ENCODE measurements around the gene VSTM4.

The VSTM4 gene

GRCh38 chr10:49152037-49152436 lies 36.7 kb upstream of the VSTM4 start:
- H3K36me3 ChIP-seq (ENCODE audit: insufficient read depth, low read length) = no peaks in the 10 kb centered on the region
- H3K4me2 ChIP-seq (ENCODE audit: low read depth, low read length, poor library complexity, severe bottlenecking) = no peak overlapping the region
- no peak overlapping the region for H2AFZ ChIP-seq (ENCODE audit: low read length)
- H3K27me3 ChIP-seq (ENCODE audit: insufficient read depth, low read length, poor library complexity, severe bottlenecking) = no peaks in the 10 kb centered on the region
- H4K20me1 ChIP-seq (ENCODE audit: insufficient read depth, low read length, poor library complexity, severe bottlenecking) = no peaks in the 10 kb centered on the region
- no peaks in the 10 kb centered on the region for H3K79me2 ChIP-seq (ENCODE audit: insufficient read depth, low read length)
- H3K9ac ChIP-seq (ENCODE audit: low read depth, low read length, poor library complexity, severe bottlenecking) = no peak overlapping the region
- no peak overlapping the region for H3K4me3 ChIP-seq (ENCODE audit: low read length, poor library complexity, severe bottlenecking)
- H3K9me3 ChIP-seq (ENCODE audit: insufficient read depth, low read depth, low read length) = peaks cover 6% of the 10 kb centered on the region; the same call in 1 of the 2 replicates
- H3K9me2 ChIP-seq (replicated peaks; ENCODE audit: low read depth, low read length) = no peaks in the 10 kb centered on the region
- peaks cover 13% of the 10 kb centered on the region for H3K4me1 ChIP-seq (ENCODE audit: insufficient read depth, low read length, poor library complexity, severe bottlenecking)
- TF ChIP-seq EZH2phosphoT487 (IDR thresholded peaks at IDR 0.05; ENCODE audit: borderline replicate concordance) = no peak
- no peaks in the 10 kb centered on the region for H3F3A ChIP-seq (ENCODE audit: low read depth)

GRCh38 chr10:49151481-49151880 lies 36.2 kb upstream of the VSTM4 start:
- Histone ChIP-seq H3K79me2 (ENCODE audit: insufficient read depth, low read length) (no peaks in the 10 kb centered on the region), H3K9me2 (replicated peaks; ENCODE audit: low read depth, low read length) (no peaks in the 10 kb centered on the region), H3K9me3 (ENCODE audit: insufficient read depth, low read depth, low read length) (peaks cover 7% of the 10 kb centered on the region; the same call in 1 of the 2 replicates), H3F3A (ENCODE audit: low read depth) (no peaks in the 10 kb centered on the region), H3K27me3 (ENCODE audit: insufficient read depth, low read length, poor library complexity, severe bottlenecking) (no peaks in the 10 kb centered on the region), H3K9ac (ENCODE audit: low read depth, low read length, poor library complexity, severe bottlenecking) (no peak overlapping the region), H3K36me3 (ENCODE audit: insufficient read depth, low read length) (no peaks in the 10 kb centered on the region), H3K4me3 (ENCODE audit: low read length, poor library complexity, severe bottlenecking) (no peak overlapping the region), H4K20me1 (ENCODE audit: insufficient read depth, low read length, poor library complexity, severe bottlenecking) (no peaks in the 10 kb centered on the region), H3K4me1 (ENCODE audit: insufficient read depth, low read length, poor library complexity, severe bottlenecking) (peaks cover 13% of the 10 kb centered on the region), H3K4me2 (ENCODE audit: low read depth, low read length, poor library complexity, severe bottlenecking) (peak overlapping the region; percentile 30), H2AFZ (ENCODE audit: low read length) (no peak overlapping the region)
- TF ChIP-seq EZH2phosphoT487 (IDR thresholded peaks at IDR 0.05; ENCODE audit: borderline replicate concordance) = no peak
- TF ChIP-seq, protein P1, sequence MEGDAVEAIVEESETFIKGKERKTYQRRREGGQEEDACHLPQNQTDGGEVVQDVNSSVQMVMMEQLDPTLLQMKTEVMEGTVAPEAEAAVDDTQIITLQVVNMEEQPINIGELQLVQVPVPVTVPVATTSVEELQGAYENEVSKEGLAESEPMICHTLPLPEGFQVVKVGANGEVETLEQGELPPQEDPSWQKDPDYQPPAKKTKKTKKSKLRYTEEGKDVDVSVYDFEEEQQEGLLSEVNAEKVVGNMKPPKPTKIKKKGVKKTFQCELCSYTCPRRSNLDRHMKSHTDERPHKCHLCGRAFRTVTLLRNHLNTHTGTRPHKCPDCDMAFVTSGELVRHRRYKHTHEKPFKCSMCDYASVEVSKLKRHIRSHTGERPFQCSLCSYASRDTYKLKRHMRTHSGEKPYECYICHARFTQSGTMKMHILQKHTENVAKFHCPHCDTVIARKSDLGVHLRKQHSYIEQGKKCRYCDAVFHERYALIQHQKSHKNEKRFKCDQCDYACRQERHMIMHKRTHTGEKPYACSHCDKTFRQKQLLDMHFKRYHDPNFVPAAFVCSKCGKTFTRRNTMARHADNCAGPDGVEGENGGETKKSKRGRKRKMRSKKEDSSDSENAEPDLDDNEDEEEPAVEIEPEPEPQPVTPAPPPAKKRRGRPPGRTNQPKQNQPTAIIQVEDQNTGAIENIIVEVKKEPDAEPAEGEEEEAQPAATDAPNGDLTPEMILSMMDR (conservative IDR thresholded peaks at IDR 0.05; ENCODE audit: low read length) = no peak

- Histone ChIP-seq H3K4me2 (ENCODE audit: low read depth, low read length, poor library complexity, severe bottlenecking) (peak overlapping the region; percentile 30), H3K4me3 (ENCODE audit: low read length, poor library complexity, severe bottlenecking) (no peak overlapping the region), H2AFZ (ENCODE audit: low read length) (no peak overlapping the region), H4K20me1 (ENCODE audit: insufficient read depth, low read length, poor library complexity, severe bottlenecking) (no peaks in the 10 kb centered on the region), H3K9me3 (ENCODE audit: insufficient read depth, low read depth, low read length) (peaks cover 7% of the 10 kb centered on the region; the same call in 1 of the 2 replicates), H3K27me3 (ENCODE audit: insufficient read depth, low read length, poor library complexity, severe bottlenecking) (no peaks in the 10 kb centered on the region), H3K9ac (ENCODE audit: low read depth, low read length, poor library complexity, severe bottlenecking) (no peak overlapping the region), H3F3A (ENCODE audit: low read depth) (no peaks in the 10 kb centered on the region), H3K4me1 (ENCODE audit: insufficient read depth, low read length, poor library complexity, severe bottlenecking) (peaks cover 13% of the 10 kb centered on the region), H3K36me3 (ENCODE audit: insufficient read depth, low read length) (no peaks in the 10 kb centered on the region), H3K9me2 (replicated peaks; ENCODE audit: low read depth, low read length) (no peaks in the 10 kb centered on the region), H3K79me2 (ENCODE audit: insufficient read depth, low read length) (no peaks in the 10 kb centered on the region)
- TF ChIP-seq, protein P1 (conservative IDR thresholded peaks at IDR 0.05; ENCODE audit: low read length) = no peak
- no peak for TF ChIP-seq EZH2phosphoT487 (IDR thresholded peaks at IDR 0.05; ENCODE audit: borderline replicate concordance)
Measured at GRCh38 chr10:49151025-49151445, 35.7 kb upstream of the VSTM4 start.

DNA sequence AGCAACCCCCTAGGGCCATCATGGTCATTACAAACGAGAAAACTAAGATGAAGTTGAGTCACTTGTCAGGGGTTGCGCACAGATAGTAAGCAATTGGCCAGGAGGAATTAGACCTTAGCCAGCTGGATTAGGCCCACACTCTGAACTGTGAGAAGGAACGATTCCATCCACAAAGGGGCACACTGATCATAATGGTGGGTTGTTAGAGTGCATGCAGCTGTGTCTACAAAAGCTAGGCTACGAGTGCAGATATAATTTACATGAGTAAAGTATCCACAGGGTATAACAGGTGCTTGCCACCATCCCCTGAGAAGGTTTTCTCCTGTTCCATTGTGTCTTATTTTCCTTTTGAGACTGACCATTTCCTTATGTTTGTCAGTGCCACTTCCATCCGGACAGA lies 35.1 kb upstream of the VSTM4 start:
- Histone ChIP-seq H3F3A (ENCODE audit: low read depth) (no peaks in the 10 kb centered on the region), H3K27me3 (ENCODE audit: insufficient read depth, low read length, poor library complexity, severe bottlenecking) (no peaks in the 10 kb centered on the region), H3K79me2 (ENCODE audit: insufficient read depth, low read length) (no peaks in the 10 kb centered on the region), H4K20me1 (ENCODE audit: insufficient read depth, low read length, poor library complexity, severe bottlenecking) (no peaks in the 10 kb centered on the region), H3K4me3 (ENCODE audit: low read length, poor library complexity, severe bottlenecking) (no peak overlapping the region), H3K36me3 (ENCODE audit: insufficient read depth, low read length) (no peaks in the 10 kb centered on the region), H3K4me1 (ENCODE audit: insufficient read depth, low read length, poor library complexity, severe bottlenecking) (peaks cover 13% of the 10 kb centered on the region), H3K4me2 (ENCODE audit: low read depth, low read length, poor library complexity, severe bottlenecking) (peak overlapping the region; percentile 30), H3K9ac (ENCODE audit: low read depth, low read length, poor library complexity, severe bottlenecking) (no peak overlapping the region), H3K9me2 (replicated peaks; ENCODE audit: low read depth, low read length) (no peaks in the 10 kb centered on the region), H2AFZ (ENCODE audit: low read length) (no peak overlapping the region), H3K9me3 (ENCODE audit: insufficient read depth, low read depth, low read length) (peaks cover 7% of the 10 kb centered on the region; the same call in 1 of the 2 replicates)
- TF ChIP-seq, protein P1 (conservative IDR thresholded peaks at IDR 0.05; ENCODE audit: low read length) = no peak
- TF ChIP-seq EZH2phosphoT487 (IDR thresholded peaks at IDR 0.05; ENCODE audit: borderline replicate concordance) = no peak

Data from Loucy (cell line).